Stimulated activated naive CD8-positive, alpha-beta T cell treated with anti-CD3 and anti-CD28 coated beads, Interleukin-15, amount 100 ng/mL, for 72 hours (primary cell): ENCODE data around the gene CHI3L1.

ENCODE experiments used
- ATAC-seq: fragments of 150-1000 bp; cut with Tn5 transposase; 2 replicates; pipeline ENCODE4 v1.10.0; 2021; ENCODE audit warnings: mild to moderate bottlenecking, moderate library complexity
- DNase-seq, 2 donors: peaks; one replicate each; pipeline ENCODE4 v3.0.0; 2021 to 2022
- H3K27ac Mint-ChIP-seq, 2 donors: one replicate each; pipeline ENCODE4 v1.8.0; 2022; ENCODE audit warnings: mild to moderate bottlenecking in 2 of 2, mixed read lengths in 2 of 2, moderate library complexity in 2 of 2
- H3K27me3 Mint-ChIP-seq: one replicate; pipeline ENCODE4 v1.8.0; 2022; ENCODE audit warnings: mixed read lengths
- H3K4me1 Mint-ChIP-seq: one replicate; pipeline ENCODE4 v1.8.0; 2022; ENCODE audit warnings: mild to moderate bottlenecking, mixed read lengths
- H3K4me3 Mint-ChIP-seq, 2 donors: one replicate each; pipeline ENCODE4 v1.8.0; 2022; ENCODE audit warnings: mild to moderate bottlenecking in 2 of 2, mixed read lengths in 2 of 2, moderate library complexity in 1 of 2
- H3K9me3 Mint-ChIP-seq, 2 donors: one replicate each; pipeline ENCODE4 v1.8.0; 2022; ENCODE audit warnings: mixed read lengths in 2 of 2

Gene CHI3L1

DNA sequence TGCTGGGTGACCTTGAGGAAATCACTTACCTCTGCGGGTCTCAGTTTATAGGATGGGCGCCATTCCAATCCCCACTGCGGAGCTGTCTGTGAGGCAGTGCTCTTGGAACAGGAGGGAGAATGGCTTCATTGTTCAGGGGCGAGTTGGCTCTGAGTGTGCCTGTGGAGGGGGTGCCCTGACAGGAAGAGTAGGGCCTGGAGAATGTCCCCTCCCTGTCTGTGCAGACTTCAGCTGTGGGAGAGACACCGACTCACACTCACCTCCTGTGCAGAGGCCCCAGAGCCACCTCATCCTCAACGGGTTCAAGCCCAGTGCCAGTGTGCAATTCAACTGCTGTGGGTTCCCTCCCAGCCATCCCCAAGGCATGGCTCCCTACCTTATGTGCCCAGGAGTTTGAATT is 41.8 kb downstream of the CHI3L1 start:
- Mint-ChIP-seq H3K27ac (no peak overlapping the region), H3K9me3 (no peaks in the 10 kb centered on the region), H3K27me3 (no peaks in the 10 kb centered on the region), H3K4me1 (no peaks in the 10 kb centered on the region), H3K4me3 (no peak overlapping the region)
- ATAC-seq (no peak), DNase-seq (no peak)

DNA sequence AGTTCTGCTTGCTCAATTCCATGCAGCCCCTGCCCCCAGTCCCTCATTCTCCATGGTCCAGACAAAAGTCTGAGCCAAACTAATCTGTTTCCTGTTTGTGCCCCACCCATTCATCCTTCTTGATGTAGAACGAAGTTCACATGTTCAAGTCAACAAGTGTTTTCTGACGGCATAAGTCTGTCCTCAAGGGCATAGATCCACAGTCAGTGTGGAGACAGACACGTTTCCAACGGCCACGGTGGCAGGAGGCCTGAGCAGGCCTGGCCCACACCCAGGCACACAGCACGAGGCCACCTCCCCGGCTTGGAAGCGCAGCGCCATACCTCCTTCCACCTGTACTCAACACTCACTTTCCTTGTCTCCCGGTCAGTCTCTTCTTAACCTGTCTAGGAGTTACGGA is 42.9 kb downstream of the CHI3L1 start:
- Mint-ChIP-seq H3K27ac (no peak overlapping the region), H3K9me3 (no peaks in the 10 kb centered on the region)

DNA sequence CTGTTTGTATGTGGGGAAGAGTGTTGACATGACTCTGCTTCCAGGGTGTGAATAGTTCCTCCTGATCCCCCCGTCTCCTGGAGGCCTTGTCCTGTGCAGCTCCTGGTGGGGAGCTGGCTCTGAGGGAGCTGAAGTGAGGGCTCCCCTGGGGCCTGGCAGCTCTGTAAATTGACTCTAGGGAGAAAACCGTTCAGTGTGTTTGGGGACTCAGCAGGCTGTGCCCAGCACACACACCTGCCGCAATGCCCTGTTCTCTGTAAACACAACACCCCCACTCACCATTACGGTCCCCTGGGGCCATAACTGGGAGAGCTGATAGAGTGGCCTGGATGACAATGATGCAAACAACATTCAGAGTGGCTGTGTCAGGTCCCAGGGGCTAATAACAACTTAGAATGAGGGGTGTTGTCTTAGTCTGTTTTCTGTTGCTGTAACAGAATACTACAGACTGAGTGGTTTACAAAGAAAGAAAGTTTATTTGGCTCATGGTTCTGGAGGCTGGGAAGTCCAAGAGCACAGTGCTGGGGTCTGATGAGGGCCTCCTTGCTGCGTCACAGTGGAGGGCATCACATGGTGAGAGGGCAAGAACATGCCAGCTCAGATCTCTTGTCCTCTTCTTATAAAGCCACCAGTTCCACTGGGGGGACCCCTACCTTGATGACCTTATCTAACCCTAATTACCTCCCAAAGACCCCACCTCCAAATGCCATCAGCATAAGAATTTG is 43.7 kb downstream of the CHI3L1 start:
- no peak overlapping the region for H3K4me3 Mint-ChIP-seq
- H3K9me3 Mint-ChIP-seq: no peaks in the 10 kb centered on the region
- no peak for ATAC-seq
- no peak for DNase-seq
- no peak overlapping the region for H3K27ac Mint-ChIP-seq
- no peaks in the 10 kb centered on the region for H3K27me3 Mint-ChIP-seq
- no peaks in the 10 kb centered on the region for H3K4me1 Mint-ChIP-seq

More for the DNA sequence above, 42.9 kb downstream of the CHI3L1 start:
- Mint-ChIP-seq H3K4me1 (no peaks in the 10 kb centered on the region), H3K27me3 (no peaks in the 10 kb centered on the region), H3K4me3 (no peak overlapping the region)
- ATAC-seq: no peak
- no peak for DNase-seq

DNA sequence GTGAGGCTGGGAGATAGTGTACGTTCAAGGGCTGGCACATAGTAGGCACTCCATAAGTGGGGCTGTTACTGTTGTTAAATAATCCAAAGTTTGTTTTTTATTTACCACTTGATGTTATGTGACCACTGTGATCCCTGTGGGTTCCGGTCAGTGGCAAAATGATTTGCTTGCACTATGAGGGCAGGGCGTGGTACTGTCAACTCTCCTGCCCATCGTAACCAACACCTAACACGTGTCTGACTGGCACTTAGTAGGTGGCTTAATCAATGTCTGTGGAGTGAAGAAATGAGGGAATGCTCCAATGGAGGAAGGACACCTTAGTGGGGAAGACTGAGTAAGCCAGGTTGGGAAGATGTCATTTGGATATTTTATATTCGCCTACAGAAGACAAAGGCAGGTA is 44.4 kb downstream of the CHI3L1 start:
- Mint-ChIP-seq H3K27ac (no peak overlapping the region), H3K4me3 (no peak overlapping the region), H3K9me3 (no peaks in the 10 kb centered on the region), H3K4me1 (no peaks in the 10 kb centered on the region), H3K27me3 (peaks cover under 1% of the 10 kb centered on the region)
- DNase-seq: no peak
- no peak for ATAC-seq

DNA sequence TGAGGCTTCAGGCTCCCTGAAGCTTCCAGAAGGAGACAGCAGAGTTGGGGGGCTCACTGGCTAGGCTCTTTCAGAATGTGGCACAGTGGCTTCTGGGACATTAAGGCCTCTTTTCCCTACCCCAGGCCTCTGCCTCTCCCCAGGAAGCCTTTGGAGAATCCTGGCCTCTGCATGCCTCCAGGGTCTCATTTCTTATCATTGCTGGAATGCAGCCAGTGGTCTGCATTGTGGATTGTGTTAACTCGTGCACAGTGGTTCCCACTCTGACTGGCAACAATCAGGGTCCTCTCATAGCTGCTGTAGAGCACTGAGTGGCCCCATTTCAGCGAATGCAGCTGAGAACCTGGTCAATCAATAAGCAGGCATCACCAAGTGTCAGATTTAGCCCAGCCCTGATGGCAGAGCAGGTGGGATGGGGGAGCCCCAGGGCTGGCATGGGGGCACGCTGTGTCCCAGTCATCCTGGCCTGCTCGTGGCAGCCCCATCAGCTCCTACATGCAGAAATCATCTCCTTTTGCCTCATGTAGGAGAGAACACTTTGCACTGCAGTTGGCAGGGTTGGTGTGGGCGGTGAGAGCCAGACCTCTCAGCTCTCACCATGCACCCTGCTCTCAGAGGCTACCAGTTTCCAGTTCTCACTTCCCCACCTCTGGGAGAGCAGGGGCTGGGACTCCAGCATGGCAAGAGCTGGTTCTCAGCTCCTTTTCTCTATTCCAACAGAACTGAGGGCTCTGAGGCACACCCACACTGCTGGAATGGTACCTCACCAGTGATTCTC is 45.6 kb downstream of the CHI3L1 start:
- DNase-seq (no peak), ATAC-seq (no peak)
- no peak overlapping the region for H3K4me3 Mint-ChIP-seq
- H3K27me3 Mint-ChIP-seq: peaks cover 13% of the 10 kb centered on the region
- peaks cover 5% of the 10 kb centered on the region for H3K4me1 Mint-ChIP-seq
- H3K9me3 Mint-ChIP-seq: no peaks in the 10 kb centered on the region
- H3K27ac Mint-ChIP-seq: peak overlapping the region in 1 of 2 donors; percentile 67

DNA sequence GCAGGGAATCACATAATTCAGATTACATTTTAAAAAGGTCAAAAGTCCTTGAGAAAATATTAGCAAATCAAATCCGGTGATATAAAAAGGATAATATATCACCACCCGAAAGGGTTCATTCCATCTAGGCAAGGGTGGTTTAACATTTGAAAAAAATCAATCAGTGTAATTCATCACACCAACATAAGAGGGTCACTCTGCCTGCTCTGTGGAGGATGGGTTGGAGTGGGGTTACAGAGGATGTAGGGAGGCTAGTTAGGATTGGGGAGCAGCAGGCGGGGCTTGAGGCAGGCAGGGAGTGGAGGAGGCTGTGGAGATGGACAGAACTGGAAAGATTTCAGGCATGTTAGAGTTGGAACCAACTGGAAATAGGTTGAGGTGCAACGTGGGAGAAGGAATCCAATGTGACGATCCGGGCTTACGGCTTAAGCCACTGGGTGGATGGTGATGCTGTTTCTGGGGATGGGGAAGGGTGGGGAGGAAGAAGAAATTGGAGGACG is 46.5 kb downstream of the CHI3L1 start:
- no peaks in the 10 kb centered on the region for H3K9me3 Mint-ChIP-seq
- H3K27me3 Mint-ChIP-seq: peaks cover 15% of the 10 kb centered on the region

DNA sequence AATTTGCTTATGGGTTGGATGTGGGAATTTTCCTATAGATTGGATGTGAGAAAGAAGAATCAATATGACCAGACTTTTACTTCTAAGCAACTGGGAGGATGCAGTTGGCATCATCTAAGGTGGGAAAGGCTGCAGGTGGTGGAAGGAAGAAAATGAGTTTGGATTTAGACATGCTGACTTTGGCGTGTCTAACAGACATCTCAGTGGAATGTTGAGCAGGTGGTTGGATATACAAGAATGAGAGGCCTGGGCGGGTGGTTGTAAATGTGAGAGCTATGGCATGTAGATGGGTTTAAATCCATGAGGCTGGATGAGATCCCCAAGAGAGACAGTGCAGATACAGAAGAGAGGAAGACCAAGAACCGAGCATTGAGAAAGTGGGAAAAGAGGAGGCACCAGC is 48.4 kb downstream of the CHI3L1 start:
- no peak overlapping the region for H3K4me3 Mint-ChIP-seq
- H3K27ac Mint-ChIP-seq: no peak overlapping the region
- no peaks in the 10 kb centered on the region for H3K9me3 Mint-ChIP-seq
- no peak for DNase-seq
- H3K4me1 Mint-ChIP-seq: peaks cover 9% of the 10 kb centered on the region
- H3K27me3 Mint-ChIP-seq: peaks cover 15% of the 10 kb centered on the region
- no peak for ATAC-seq

More for the DNA sequence above, 46.5 kb downstream of the CHI3L1 start:
- no peak overlapping the region for H3K4me3 Mint-ChIP-seq
- no peak overlapping the region for H3K27ac Mint-ChIP-seq
- no peak for DNase-seq
- no peak for ATAC-seq
- peaks cover 9% of the 10 kb centered on the region for H3K4me1 Mint-ChIP-seq

- ATAC-seq (no peak), DNase-seq (no peak)
- H3K4me1 Mint-ChIP-seq: peaks cover 9% of the 10 kb centered on the region
- H3K4me3 Mint-ChIP-seq: no peak overlapping the region
- no peaks in the 10 kb centered on the region for H3K9me3 Mint-ChIP-seq
- peaks cover 15% of the 10 kb centered on the region for H3K27me3 Mint-ChIP-seq
- no peak overlapping the region for H3K27ac Mint-ChIP-seq
Observed at GRCh38 chr1:203137324-203137723, 49.2 kb downstream of the CHI3L1 start.

GRCh38 chr1:203136409-203137042 is 50.0 kb downstream of the CHI3L1 start:
- peaks cover 18% of the 10 kb centered on the region for H3K27me3 Mint-ChIP-seq
- no peak overlapping the region for H3K27ac Mint-ChIP-seq
- ATAC-seq (no peak), DNase-seq (no peak)
- no peaks in the 10 kb centered on the region for H3K9me3 Mint-ChIP-seq
- H3K4me1 Mint-ChIP-seq: peaks cover 9% of the 10 kb centered on the region
- H3K4me3 Mint-ChIP-seq: no peak overlapping the region

DNA sequence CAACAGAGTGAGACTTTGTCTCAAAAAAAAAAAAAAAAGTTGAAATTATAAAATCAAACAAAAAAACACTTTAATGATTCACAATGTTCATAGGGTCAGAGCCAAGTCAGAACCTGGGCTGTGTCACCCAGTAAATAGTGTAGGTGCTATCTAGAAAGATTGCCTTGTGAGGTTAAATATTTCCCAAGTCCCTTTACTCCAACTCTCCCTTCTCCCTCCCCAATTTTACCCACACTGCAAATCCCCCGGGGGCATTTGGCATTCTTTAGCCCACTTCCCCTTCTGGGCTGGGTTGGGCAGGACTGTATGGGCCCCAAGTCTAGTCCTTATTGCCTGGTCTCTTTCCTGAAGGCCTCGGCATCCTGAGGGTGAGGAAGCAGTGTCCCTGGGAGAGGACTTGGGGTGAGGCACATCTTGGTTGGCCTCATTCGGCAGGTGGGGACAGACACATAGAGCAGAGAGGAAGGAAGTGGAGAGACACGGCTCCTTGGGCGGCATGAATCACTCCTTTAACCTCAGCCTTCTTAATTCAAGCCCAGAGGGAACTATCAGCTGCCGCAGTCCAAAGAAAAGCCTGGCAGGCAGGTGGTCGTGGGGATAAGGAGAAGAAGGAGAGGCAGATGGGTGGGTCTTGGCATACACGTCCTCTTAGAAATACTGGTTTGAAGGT is 50.7 kb downstream of the CHI3L1 start:
- Mint-ChIP-seq H3K4me3 (no peak overlapping the region), H3K27me3 (peaks cover 22% of the 10 kb centered on the region), H3K9me3 (no peaks in the 10 kb centered on the region), H3K4me1 (peaks cover 9% of the 10 kb centered on the region), H3K27ac (no peak overlapping the region)
- ATAC-seq (no peak), DNase-seq (no peak)

GRCh38 chr1:203133970-203134725 is 52.4 kb downstream of the CHI3L1 start:
- Mint-ChIP-seq H3K27ac (no peak overlapping the region), H3K4me3 (no peak overlapping the region), H3K27me3 (peaks cover 35% of the 10 kb centered on the region), H3K9me3 (no peaks in the 10 kb centered on the region), H3K4me1 (peaks cover 9% of the 10 kb centered on the region)
- ATAC-seq (no peak), DNase-seq (no peak)

- Mint-ChIP-seq H3K4me3 (no peak overlapping the region), H3K27me3 (peaks cover 54% of the 10 kb centered on the region), H3K9me3 (no peaks in the 10 kb centered on the region), H3K27ac (no peak overlapping the region), H3K4me1 (peaks cover 27% of the 10 kb centered on the region)
- ATAC-seq (no peak), DNase-seq (no peak)
Observed at GRCh38 chr1:203131548-203132200, 54.8 kb downstream of the CHI3L1 start.

DNA sequence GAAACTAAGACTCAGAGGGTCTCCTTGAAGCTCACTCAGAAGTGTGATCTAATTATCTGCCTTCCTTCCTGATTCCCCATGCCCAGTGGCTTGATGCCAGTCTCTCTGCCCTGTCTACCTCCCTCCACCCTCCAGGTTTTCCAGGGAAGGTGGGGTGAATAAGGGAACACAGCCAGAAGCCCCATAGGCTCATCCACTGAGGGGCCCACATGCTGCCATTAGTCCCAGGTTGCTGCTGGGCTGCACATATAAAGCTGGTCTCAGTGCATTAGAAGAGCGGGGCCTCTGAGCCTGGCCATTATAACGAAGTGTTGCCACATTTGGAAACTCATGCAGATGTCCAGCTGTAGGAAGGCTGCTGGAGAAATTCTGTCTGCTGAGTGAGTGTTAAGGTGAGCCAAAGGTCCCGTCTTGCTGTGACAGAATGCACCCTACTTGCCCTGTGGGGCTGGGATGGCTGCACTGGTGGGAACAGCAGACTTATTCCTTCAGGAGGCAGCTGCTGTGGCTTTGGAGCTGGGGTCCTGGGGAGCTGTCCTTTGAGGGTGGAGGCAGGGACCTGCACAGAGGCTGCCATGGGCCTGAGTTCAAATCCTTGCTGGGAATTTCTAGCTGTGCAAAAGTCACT is 56.0 kb downstream of the CHI3L1 start:
- ATAC-seq (no peak), DNase-seq (no peak)
- Mint-ChIP-seq H3K4me3 (no peak overlapping the region), H3K4me1 (peaks cover 20% of the 10 kb centered on the region), H3K27ac (no peak overlapping the region), H3K9me3 (no peaks in the 10 kb centered on the region), H3K27me3 (peaks cover 57% of the 10 kb centered on the region)

GRCh38 chr1:203129501-203130231 is 56.8 kb downstream of the CHI3L1 start:
- no peak overlapping the region for H3K4me3 Mint-ChIP-seq
- H3K4me1 Mint-ChIP-seq: peaks cover 20% of the 10 kb centered on the region
- no peaks in the 10 kb centered on the region for H3K9me3 Mint-ChIP-seq
- DNase-seq (no peak), ATAC-seq (no peak)
- no peak overlapping the region for H3K27ac Mint-ChIP-seq
- peaks cover 65% of the 10 kb centered on the region for H3K27me3 Mint-ChIP-seq
